Measurements from ENCODE around the gene B4GALNT4.
"Not testable (repeated sequence)": the region's sequence is repeated elsewhere in the genome, so short reads cannot be mapped to it uniquely, and the experiment has no call there.

B4GALNT4 gene

GRCh38 chr11:422249-422656 is 53.0 kb downstream of the B4GALNT4 start:
- no peak for DNase-seq (ENCODE audit: low spot score)

- no peak for DNase-seq (ENCODE audit: low spot score)
Measured at GRCh38 chr11:424232-424631, 54.9 kb downstream of the B4GALNT4 start.

- not testable (repeated sequence) for DNase-seq (ENCODE audit: low spot score)
Measured at GRCh38 chr11:424766-425165, 55.5 kb downstream of the B4GALNT4 start.

GRCh38 chr11:425301-425700 is 56.0 kb downstream of the B4GALNT4 start:
- DNase-seq (ENCODE audit: low spot score) = no peak

GRCh38 chr11:426851-427250 is 57.6 kb downstream of the B4GALNT4 start:
- DNase-seq (ENCODE audit: low spot score) = no peak

DNA sequence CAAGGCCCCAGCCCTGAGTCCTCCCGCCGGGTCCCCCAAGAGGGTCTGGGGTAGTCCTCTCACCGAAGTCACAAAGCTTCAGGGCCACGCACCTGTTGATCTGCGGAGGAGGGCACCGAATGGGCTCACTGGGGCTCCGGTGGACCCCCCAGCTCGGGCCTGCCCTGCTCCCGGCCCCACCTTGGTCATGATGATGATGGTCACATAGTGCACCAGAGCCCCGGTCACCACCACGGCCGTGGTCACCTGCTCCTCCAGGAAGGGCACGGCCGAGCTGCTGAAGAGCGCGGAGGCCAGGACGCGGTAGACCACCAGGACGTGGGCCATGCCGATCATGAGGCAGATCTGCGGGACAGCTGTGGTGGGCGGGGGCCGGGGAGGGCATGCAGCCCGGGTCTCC is 59.0 kb downstream of the B4GALNT4 start:
- DNase-seq (ENCODE audit: low spot score) = no peak

- DNase-seq (ENCODE audit: low spot score) = no peak
Measured at GRCh38 chr11:429391-429790, 60.1 kb downstream of the B4GALNT4 start.

DNA sequence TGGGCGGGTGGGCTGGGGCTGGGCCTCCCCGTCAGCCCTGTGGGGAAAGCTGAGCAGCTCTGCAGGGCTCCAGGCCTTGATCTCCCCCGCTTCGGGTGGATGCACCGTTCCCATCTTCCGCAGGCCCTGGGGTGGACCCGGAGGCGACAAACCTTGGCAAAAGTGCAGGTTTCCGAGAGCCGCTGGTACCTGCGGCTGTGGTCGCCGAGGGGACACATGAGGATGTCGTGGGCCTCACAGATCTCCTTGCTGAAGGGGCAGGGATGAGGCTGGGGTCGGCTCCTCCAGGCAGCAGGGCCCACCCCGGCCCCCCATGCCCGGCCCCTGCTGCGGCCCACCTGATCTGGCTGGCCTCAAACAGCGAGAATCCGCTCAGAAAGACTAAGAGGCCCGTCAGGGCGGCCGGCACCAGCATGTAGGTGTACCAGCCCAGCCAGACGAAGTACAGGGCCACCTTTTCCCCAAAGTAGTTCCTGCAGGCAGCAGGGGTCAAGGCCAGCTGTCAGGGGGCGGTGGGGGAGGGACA is 60.7 kb downstream of the B4GALNT4 start:
- DNase-seq (ENCODE audit: low spot score) = no peak
